Neural cell (in vitro differentiated cells): ENCODE results near the gene FBXO42. TPM values are rescaled to one million over a fixed set of nuclear protein-coding genes. Genes with fewer than 3 reads are reported as not detected.
A peak's percentile ranks its signal among the peaks of the same experiment; 100 is the strongest.

Experiments used
- H2AFZ ChIP-seq: fragments of 200-600, 300-800 bp; sonication (generic), shearing (Covaris generic); 2 replicates; pipeline ENCODE4 v1.6.0; 2014; ENCODE audit warnings: low read depth, mild to moderate bottlenecking, antibody characterized with exemption, low read length, moderate library complexity
- H3F3A ChIP-seq: fragments of 200-600 bp; shearing (Covaris generic); 2 replicates; pipeline ENCODE4 v1.6.1; 2016; ENCODE audit warnings: mild to moderate bottlenecking, moderate library complexity, mixed read lengths, antibody characterized with exemption, low read length; ENCODE audit not compliant: insufficient read depth, poor library complexity, severe bottlenecking
- H3K27ac ChIP-seq: fragments of 200-600, 300-800 bp; sonication (generic), shearing (Covaris generic); 2 replicates; pipeline ENCODE4 v1.5.1; 2014; ENCODE audit warnings: mild to moderate bottlenecking, low read length, moderate library complexity
- H3K27me3 ChIP-seq: fragments of 300-800, 200-600 bp; sonication (generic), shearing (Covaris generic); 2 replicates; pipeline ENCODE4 v1.6.0; 2014; ENCODE audit warnings: mild to moderate bottlenecking, low read depth, low read length, moderate library complexity; ENCODE audit not compliant: insufficient read depth
- H3K36me3 ChIP-seq: fragments of 300-800, 200-600 bp; sonication (generic), shearing (Covaris generic); 2 replicates; pipeline ENCODE4 v1.5.1; 2014; ENCODE audit warnings: mild to moderate bottlenecking, antibody characterized with exemption, low read length, moderate library complexity; ENCODE audit not compliant: insufficient read depth
- H3K4me2 ChIP-seq: fragments of 300-800, 200-600 bp; sonication (generic), shearing (Covaris generic); 2 replicates; pipeline ENCODE4 v1.6.0; 2014; ENCODE audit warnings: mild to moderate bottlenecking, low read length
- H3K4me3 ChIP-seq: fragments of 300-800, 200-600 bp; sonication (generic), shearing (Covaris generic); 2 replicates; pipeline ENCODE4 v1.5.1; 2014; ENCODE audit warnings: mild to moderate bottlenecking, low read length, moderate library complexity
- H3K79me2 ChIP-seq: fragments of 200-600 bp; shearing (Covaris generic); replicated peaks from 2 replicates; pipeline ENCODE4 v1.6.0; 2014; ENCODE audit warnings: mild to moderate bottlenecking, low read length, moderate library complexity; ENCODE audit not compliant: insufficient read depth
- H3K9ac ChIP-seq: fragments of 300-800, 200-600 bp; sonication (generic), shearing (Covaris generic); 2 replicates; pipeline ENCODE4 v1.6.1; 2016; ENCODE audit warnings: mild to moderate bottlenecking, low read length, mixed read lengths
- H3K9me2 ChIP-seq: fragments of 200-600 bp; shearing (Covaris generic); 2 replicates; pipeline ENCODE4 v1.6.1; 2016; ENCODE audit warnings: mild to moderate bottlenecking, low read length, mixed read lengths; ENCODE audit not compliant: insufficient read depth
- H3K9me3 ChIP-seq: fragments of 200-600, 300-800 bp; sonication (generic), shearing (Covaris generic); 2 replicates; pipeline ENCODE4 v1.6.1; 2016; ENCODE audit warnings: mild to moderate bottlenecking, mixed run types, low read length, moderate library complexity, mixed read lengths
- H4K20me1 ChIP-seq: fragments of 200-600 bp; shearing (Covaris generic); 2 replicates; pipeline ENCODE4 v1.6.1; 2016; ENCODE audit warnings: mild to moderate bottlenecking, mixed run types; ENCODE audit not compliant: insufficient read depth
- CTCF ChIP-seq: fragments of 450-650 bp; IDR thresholded peaks from 2 replicates; pipeline ENCODE4 v1.5.1; 2014; ENCODE audit warnings: antibody characterized with exemption, mild to moderate bottlenecking, moderate library complexity; ENCODE audit not compliant: poor library complexity, severe bottlenecking
- EP300 ChIP-seq: fragments of 450-650 bp; conservative IDR thresholded peaks from 2 replicates; pipeline ENCODE4 v1.6.1; 2014; ENCODE audit warnings: antibody characterized with exemption, mild to moderate bottlenecking, moderate library complexity; ENCODE audit not compliant: poor library complexity, severe bottlenecking
- EZH2 ChIP-seq: fragments of 200-600, 300-800 bp; shearing (Covaris generic), sonication (generic); IDR thresholded peaks from 2 replicates; pipeline ENCODE4 v1.6.1; 2014; ENCODE audit warnings: antibody characterized with exemption, low read length, borderline replicate concordance, mild to moderate bottlenecking; ENCODE audit not compliant: insufficient read depth, poor library complexity, severe bottlenecking
- MXI1 ChIP-seq: fragments of 450-650 bp; conservative IDR thresholded peaks from 2 replicates; pipeline ENCODE4 v1.6.1; 2014; ENCODE audit warnings: antibody characterized with exemption, mild to moderate bottlenecking; ENCODE audit not compliant: poor library complexity, severe bottlenecking
- POLR2AphosphoS5 ChIP-seq: IDR thresholded peaks from 2 replicates; pipeline ENCODE4 v1.6.1; 2012
- RAD21 ChIP-seq: fragments of 450-650 bp; conservative IDR thresholded peaks from 2 replicates; pipeline ENCODE4 v1.6.1; 2014; ENCODE audit warnings: antibody characterized with exemption, mild to moderate bottlenecking, moderate library complexity
- REST ChIP-seq: IDR thresholded peaks from 2 replicates; pipeline ENCODE4 v1.6.1; 2012; ENCODE audit warnings: borderline replicate concordance
- SMC3 ChIP-seq: fragments of 450-650 bp; conservative IDR thresholded peaks from 2 replicates; pipeline ENCODE4 v1.6.1; 2014; ENCODE audit warnings: antibody characterized with exemption, mild to moderate bottlenecking, moderate library complexity; ENCODE audit not compliant: poor library complexity
- TAF1 ChIP-seq: IDR thresholded peaks from 2 replicates; pipeline ENCODE4 v1.6.1; 2012; ENCODE audit warnings: low read depth
- polyA plus RNA-seq: library from polyadenylated mRNA; depleted of rRNA; stranded (reverse); fragments of >200 nt; gene quantifications from 2 replicates; pipeline ENCODE4 v1.2.3, GENCODE V29; 2014

The FBXO42 gene
- polyA plus RNA-seq, 1 donor from 2014 or later = 30.1 TPM

- no peaks in the 10 kb centered on the region for H3K9me3 ChIP-seq
- no peak overlapping the region for H3K27ac ChIP-seq
- H3K36me3 ChIP-seq = no peaks in the 10 kb centered on the region
- H3K27me3 ChIP-seq = no peaks in the 10 kb centered on the region
- H3K9ac ChIP-seq = peak overlapping the region; percentile 50
- no peaks in the 10 kb centered on the region for H3K79me2 ChIP-seq
- H3K4me2 ChIP-seq = no peak overlapping the region
- no peak overlapping the region for H2AFZ ChIP-seq
- no peaks in the 10 kb centered on the region for H3F3A ChIP-seq
- no peaks in the 10 kb centered on the region for H4K20me1 ChIP-seq
- no peaks in the 10 kb centered on the region for H3K9me2 ChIP-seq
- TF ChIP-seq EP300 = no peak
- TF ChIP-seq MXI1 = peak; percentile 39
- peak; percentile 38 for TF ChIP-seq POLR2AphosphoS5
- H3K4me3 ChIP-seq = peak overlapping the region; percentile 68
These were observed 145.5 kb downstream of the FBXO42 start for GRCh38 chr1:16206547-16207317.

- Histone ChIP-seq H3F3A (no peaks in the 10 kb centered on the region), H3K79me2 (no peaks in the 10 kb centered on the region), H4K20me1 (no peaks in the 10 kb centered on the region), H3K4me3 (peak overlapping the region; percentile 68), H3K9ac (no peak overlapping the region), H2AFZ (no peak overlapping the region), H3K9me2 (no peaks in the 10 kb centered on the region), H3K36me3 (no peaks in the 10 kb centered on the region), H3K9me3 (no peaks in the 10 kb centered on the region), H3K27me3 (no peaks in the 10 kb centered on the region), H3K4me2 (no peak overlapping the region), H3K27ac (no peak overlapping the region)
- TF ChIP-seq REST (no peak), EZH2 (no peak), SMC3 (no peak), EP300 (no peak), CTCF (no peak), MXI1 (no peak), TAF1 (no peak), POLR2AphosphoS5 (no peak), RAD21 (no peak)
These were observed 146.3 kb downstream of the FBXO42 start for GRCh38 chr1:16205891-16206546.
